AG09319 (cell line): ENCODE data around the gene TATDN2.

Experiments
- DNase-seq: peaks from one replicate; pipeline ENCODE4 v3.0.0-alpha.2; 2010; ENCODE audit warnings: low read depth; ENCODE audit errors: extremely low read depth
- TF ChIP-seq, protein P1 (sequence below): IDR thresholded peaks from 2 replicates; pipeline ENCODE4 v1.5.1; 2011; ENCODE audit warnings: low read depth, mild to moderate bottlenecking, inconsistent platforms, low read length, moderate library complexity

Gene TATDN2

DNA sequence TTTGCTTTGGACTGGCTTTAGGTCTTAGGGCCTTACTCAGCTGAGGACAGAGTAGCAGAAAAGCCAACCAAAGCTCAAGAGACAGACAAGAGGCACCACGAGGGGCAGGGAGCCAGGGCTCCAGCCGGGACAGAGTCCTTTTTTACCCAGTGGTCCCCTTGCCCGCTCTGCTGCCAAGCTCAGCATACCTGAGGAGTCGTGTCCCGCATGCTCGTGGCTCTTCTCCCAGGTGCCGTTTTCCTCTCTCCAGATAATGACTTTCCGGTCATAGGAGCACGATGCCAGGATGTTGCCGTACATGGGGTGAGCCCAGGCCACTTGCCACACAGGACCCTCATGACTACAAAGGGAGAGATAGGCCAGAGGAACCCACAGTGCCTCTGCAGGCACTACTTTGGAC is 64.1 kb downstream of the TATDN2 start:
- TF ChIP-seq, protein P1, sequence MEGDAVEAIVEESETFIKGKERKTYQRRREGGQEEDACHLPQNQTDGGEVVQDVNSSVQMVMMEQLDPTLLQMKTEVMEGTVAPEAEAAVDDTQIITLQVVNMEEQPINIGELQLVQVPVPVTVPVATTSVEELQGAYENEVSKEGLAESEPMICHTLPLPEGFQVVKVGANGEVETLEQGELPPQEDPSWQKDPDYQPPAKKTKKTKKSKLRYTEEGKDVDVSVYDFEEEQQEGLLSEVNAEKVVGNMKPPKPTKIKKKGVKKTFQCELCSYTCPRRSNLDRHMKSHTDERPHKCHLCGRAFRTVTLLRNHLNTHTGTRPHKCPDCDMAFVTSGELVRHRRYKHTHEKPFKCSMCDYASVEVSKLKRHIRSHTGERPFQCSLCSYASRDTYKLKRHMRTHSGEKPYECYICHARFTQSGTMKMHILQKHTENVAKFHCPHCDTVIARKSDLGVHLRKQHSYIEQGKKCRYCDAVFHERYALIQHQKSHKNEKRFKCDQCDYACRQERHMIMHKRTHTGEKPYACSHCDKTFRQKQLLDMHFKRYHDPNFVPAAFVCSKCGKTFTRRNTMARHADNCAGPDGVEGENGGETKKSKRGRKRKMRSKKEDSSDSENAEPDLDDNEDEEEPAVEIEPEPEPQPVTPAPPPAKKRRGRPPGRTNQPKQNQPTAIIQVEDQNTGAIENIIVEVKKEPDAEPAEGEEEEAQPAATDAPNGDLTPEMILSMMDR, result no peak
- no peak for DNase-seq

DNA sequence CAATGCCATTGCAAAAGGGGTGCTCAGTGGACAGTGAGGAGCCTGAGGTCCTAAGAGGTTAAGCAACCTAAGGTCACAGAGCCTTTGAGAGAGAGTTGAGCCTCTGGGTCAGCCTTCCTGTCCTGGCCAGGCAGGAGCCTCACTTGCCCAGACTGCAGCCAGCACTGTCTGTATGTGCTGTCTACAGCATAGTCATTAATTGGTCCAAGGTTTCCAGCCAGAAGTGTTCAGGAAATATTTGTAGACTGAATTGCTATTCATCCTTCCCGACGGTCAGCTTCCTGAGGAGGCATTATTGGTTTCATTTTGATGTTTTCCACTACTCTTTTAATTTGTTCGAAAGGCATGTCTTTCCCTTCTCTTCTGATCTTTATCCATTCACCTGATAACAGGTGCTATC is 64.6 kb downstream of the TATDN2 start:
- DNase-seq, result no peak
- TF ChIP-seq, protein P1, result no peak

DNA sequence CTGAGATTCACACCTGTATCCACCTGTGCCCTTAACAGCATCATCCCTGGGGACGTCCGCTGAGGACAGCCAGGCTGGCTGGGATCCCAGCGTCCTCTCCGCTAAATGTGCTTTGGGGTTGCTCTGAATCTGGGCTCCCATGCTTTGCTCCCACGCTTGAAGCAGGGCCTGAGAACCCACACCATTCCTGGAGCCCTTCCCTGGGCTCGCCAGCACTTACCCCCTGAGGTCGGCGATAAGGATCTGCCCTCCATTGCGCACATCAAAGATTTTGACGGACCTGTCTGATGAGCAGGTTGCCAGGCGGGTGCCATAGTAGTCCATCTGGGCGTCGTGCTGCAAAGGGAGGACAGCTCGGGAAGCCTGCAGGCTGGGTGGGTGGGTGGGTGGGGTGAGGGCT is 66.8 kb downstream of the TATDN2 start:
- DNase-seq, result no peak

DNA sequence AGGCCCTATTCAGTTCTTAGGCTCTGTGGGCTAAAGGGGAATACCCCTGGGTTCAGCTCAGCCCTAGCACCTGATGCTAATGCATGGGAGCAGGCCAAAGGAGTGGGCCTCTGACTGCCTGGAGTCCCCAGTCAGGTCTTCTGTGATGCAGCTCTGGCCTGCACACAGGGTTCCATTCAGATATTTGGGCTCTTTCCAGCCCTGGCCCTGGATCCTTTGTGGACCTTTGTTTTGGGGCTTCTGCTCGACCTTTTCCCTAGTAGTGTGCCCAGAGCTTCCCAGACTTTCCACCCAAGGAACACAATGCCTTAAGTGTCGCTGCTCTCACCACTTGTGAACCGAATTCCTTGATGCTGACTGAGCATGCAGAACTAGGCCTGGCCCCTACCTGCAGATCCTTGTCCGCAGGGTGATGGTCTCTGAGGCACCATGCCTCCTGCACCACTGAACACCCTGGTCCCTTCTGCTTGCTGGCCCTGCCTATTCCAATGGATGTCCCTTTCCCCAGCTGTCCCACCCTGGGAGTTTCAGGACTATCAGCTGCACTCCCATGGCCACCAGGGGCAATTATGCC is 67.6 kb downstream of the TATDN2 start:
- no peak for DNase-seq
- TF ChIP-seq, protein P1, result no peak

More for the DNA sequence above, 66.8 kb downstream of the TATDN2 start:
- TF ChIP-seq, protein P1, result no peak

DNA sequence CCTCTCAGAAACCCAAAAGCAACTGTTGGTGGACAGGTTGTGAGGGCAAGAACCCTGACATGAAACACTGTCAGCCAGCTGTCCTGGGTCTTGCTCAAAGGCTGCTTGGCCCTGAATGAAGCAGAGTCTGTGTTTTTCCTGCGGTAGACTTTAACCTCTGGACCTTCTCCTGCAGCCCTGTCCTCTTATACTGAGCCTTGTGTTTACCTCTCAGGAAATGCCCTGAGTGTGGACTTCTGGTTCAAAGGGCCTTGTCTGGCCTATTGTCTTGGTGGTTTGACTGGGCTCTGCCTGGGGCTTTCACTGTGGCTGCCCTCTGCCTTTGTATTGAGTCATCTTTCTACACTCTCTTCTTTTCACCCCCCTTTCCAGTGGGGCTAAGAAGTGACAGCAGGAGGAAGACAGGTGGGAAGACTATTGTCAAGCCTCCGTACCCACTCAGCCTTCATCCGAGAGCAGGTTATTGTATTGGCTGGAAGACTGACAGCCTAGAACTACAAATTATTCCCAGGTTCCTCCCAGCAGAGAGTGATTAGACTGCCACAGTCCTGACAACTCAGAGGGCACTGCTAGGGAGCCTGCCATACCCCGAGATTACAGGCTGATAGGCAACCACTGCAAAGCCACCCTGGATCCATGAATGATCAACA is 69.2 kb downstream of the TATDN2 start:
- no peak for DNase-seq
- TF ChIP-seq, protein P1, result no peak

DNA sequence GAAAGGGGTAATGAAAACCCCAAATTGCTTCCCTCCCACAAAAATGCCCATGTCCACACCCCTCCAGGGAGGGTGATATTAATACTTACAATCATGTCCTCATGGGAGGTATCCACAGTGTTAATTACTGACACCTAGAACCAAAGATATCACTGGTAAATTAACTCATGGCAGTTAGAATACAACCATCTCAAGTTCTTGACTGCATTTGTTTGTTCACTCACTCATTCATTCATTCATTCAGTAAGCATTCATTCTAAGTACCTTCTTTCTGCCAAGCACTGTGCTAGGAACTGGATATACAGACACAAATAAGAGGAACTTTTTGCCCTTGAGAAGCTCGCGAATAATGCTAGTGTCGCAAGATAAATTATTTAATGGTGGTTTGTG is 69.7 kb downstream of the TATDN2 start:
- DNase-seq, result no peak
- TF ChIP-seq, protein P1, result no peak

DNA sequence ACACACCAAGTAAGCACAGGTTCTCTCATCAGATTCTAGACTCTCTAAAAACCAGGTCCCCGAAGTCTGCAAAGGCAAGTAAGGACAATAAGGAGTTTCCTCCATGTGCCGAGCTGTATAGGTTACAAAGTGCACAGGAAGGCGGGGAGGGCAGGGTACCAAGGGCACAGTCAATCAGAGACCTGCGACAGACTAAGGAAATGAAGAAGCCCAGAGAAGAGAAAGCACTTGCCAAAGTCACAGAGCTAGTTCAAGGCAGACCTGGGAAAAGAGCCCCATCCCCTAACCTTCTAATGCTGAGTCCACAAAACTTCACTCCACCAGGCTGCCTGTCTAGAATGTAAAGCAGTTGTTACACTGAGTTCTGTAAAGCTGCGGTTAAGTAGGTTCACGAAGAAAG is 71.0 kb downstream of the TATDN2 start:
- no peak for DNase-seq
- TF ChIP-seq, protein P1, result no peak
